HL-60 (cell line): Measurements from ENCODE around the gene TTC9C.

ENCODE experiments used
- CTCF ChIP-seq: IDR thresholded peaks from one replicate; pipeline ENCODE4 v1.5.1; 2011; ENCODE audit warnings: low read length, control low read depth, inconsistent platforms; ENCODE audit not compliant: insufficient read depth
- SPI1 ChIP-seq: IDR thresholded peaks from 2 replicates; pipeline ENCODE4 v1.6.1; 2012; ENCODE audit warnings: low read depth, mild to moderate bottlenecking, borderline replicate concordance

GRCh38 chr11:62687508-62688396, 40.5 kb upstream of the TTC9C start:
- TF ChIP-seq SPI1: no peak
- no peak for TF ChIP-seq CTCF
